ENCODE measurements around the gene PTPRG.

The PTPRG gene

GRCh38 chr3:62277986-62278385, 716.6 kb downstream of the PTPRG start:
- DNase-seq (ENCODE audit: low read depth): peak; percentile 5

- DNase-seq (ENCODE audit: low read depth): no peak
These were observed 720.4 kb downstream of the PTPRG start for GRCh38 chr3:62281726-62282125.

- DNase-seq (ENCODE audit: low read depth): no peak
These were observed 723.1 kb downstream of the PTPRG start for GRCh38 chr3:62284442-62284841.

GRCh38 chr3:62287392-62287927, 726.1 kb downstream of the PTPRG start:
- DNase-seq (ENCODE audit: low read depth): no peak

GRCh38 chr3:62289922-62290321, 728.6 kb downstream of the PTPRG start:
- no peak for DNase-seq (ENCODE audit: low read depth)

GRCh38 chr3:62293051-62293780, 731.8 kb downstream of the PTPRG start:
- DNase-seq (ENCODE audit: low read depth): no peak

GRCh38 chr3:62295571-62295970, 734.2 kb downstream of the PTPRG start:
- DNase-seq (ENCODE audit: low read depth): no peak

- no peak for DNase-seq (ENCODE audit: low read depth)
These were observed 739.2 kb downstream of the PTPRG start for GRCh38 chr3:62300617-62301016.

GRCh38 chr3:62312201-62312600, 750.8 kb downstream of the PTPRG start:
- DNase-seq (ENCODE audit: low read depth): no peak

GRCh38 chr3:62316525-62316924, 755.2 kb downstream of the PTPRG start:
- DNase-seq (ENCODE audit: low read depth): no peak

- DNase-seq (ENCODE audit: low read depth): no peak
These were observed 757.0 kb downstream of the PTPRG start for GRCh38 chr3:62318365-62318751.

- DNase-seq (ENCODE audit: low read depth): peak; percentile 70
These were observed 757.6 kb downstream of the PTPRG start for GRCh38 chr3:62318752-62319569.

GRCh38 chr3:62319570-62320243, 758.3 kb downstream of the PTPRG start:
- DNase-seq (ENCODE audit: low read depth): no peak

- no peak for DNase-seq (ENCODE audit: low read depth)
These were observed 761.9 kb downstream of the PTPRG start for GRCh38 chr3:62323241-62323640.

GRCh38 chr3:62325896-62326295, 764.5 kb downstream of the PTPRG start:
- no peak for DNase-seq (ENCODE audit: low read depth)

- DNase-seq (ENCODE audit: low read depth): no peak
These were observed 768.6 kb downstream of the PTPRG start for GRCh38 chr3:62329971-62330370.

- no peak for DNase-seq (ENCODE audit: low read depth)
These were observed 770.6 kb downstream of the PTPRG start for GRCh38 chr3:62332017-62332416.

- DNase-seq (ENCODE audit: low read depth): no peak
These were observed 771.5 kb downstream of the PTPRG start for GRCh38 chr3:62332835-62333244.

- no peak for DNase-seq (ENCODE audit: low read depth)
These were observed 773.8 kb downstream of the PTPRG start for GRCh38 chr3:62335196-62335595.

GRCh38 chr3:62343755-62344154, 782.4 kb downstream of the PTPRG start:
- no peak for DNase-seq (ENCODE audit: low read depth)

Measured in fibroblast of the conjunctiva (primary cell).